K562 (cell line): ENCODE results near the gene TAS1R3. TPM values are rescaled to one million over a fixed set of nuclear protein-coding genes. Genes with fewer than 3 reads are reported as not detected.

Experiments used
- ATAC-seq: fragments of 200-7000 bp; cut with Tn5 transposase; 3 replicates; pipeline ENCODE4 v1.9.1; 2020; ENCODE audit warnings: moderate library complexity
- BruUV-seq: library from RNA; stranded (reverse); fragments of 400-500 nt; replicated peaks from 2 replicates; lab custom pipeline; 2021; lab: Mats Ljungman, UMichigan
- CTCF ChIA-PET: fragments of 300-600 bp; formaldehyde crosslinking; extraction: SDS; loops from one replicate; lab custom pipeline; 2021; ENCODE audit warnings: low intra/inter-chr PET ratio; lab: Yijun Ruan, JAX
- POLR2A ChIA-PET: fragments of 300-600, 350-650 bp; sonication (Branson Sonifier 250); formaldehyde crosslinking; extraction: SDS; loops from one replicate; lab custom pipeline; 2021; ENCODE audit warnings: antibody characterized with exemption, inconsistent platforms; lab: Yijun Ruan, JAX
- DNase-seq, 4 experiments: peaks; one replicate each; pipeline versions ENCODE4 v3.0.0 to v3.0.0-alpha.2; 2011 to 2018; ENCODE audit warnings: low spot score in 3 of 4, mixed read lengths in 3 of 4; ENCODE audit errors: extremely low read depth in 1 of 4
- FAIRE-seq: peaks from 2 replicates; lab custom pipeline; 2011; peaks lifted over from hg19 to GRCh38; lab: Jason Lieb, UNC
- H2AFZ ChIP-seq: 2 replicates; pipeline ENCODE4 v1.6.0; 2011; ENCODE audit warnings: low read depth, low read length, control low read depth, inconsistent platforms
- H3K27ac ChIP-seq: fragments of 200-600 bp; 3 replicates; pipeline ENCODE4 v1.8.0; 2011; ENCODE audit warnings: low read depth, mild to moderate bottlenecking, control low read depth, inconsistent platforms, low read length, moderate library complexity, mixed read lengths; ENCODE audit errors: extremely low read depth
- H3K27me3 ChIP-seq, 2 experiments: fragments of 300-600 bp in 1 of 2; 2 replicates in 1 of 2; 3 replicates in 1 of 2; pipeline versions ENCODE4 v1.6.0 to v1.8.0; 2011; ENCODE audit warnings: inconsistent platforms in 2 of 2, low read length in 2 of 2, mild to moderate bottlenecking in 1 of 2, mixed read lengths in 1 of 2, moderate library complexity in 1 of 2; ENCODE audit not compliant: control insufficient read depth in 2 of 2, insufficient read depth in 2 of 2
- H3K36me3 ChIP-seq: fragments of 300-600 bp; 3 replicates; pipeline ENCODE4 v1.8.0; 2011; ENCODE audit warnings: mild to moderate bottlenecking, low read length, inconsistent platforms; ENCODE audit not compliant: control insufficient read depth, insufficient read depth
- H3K4me1 ChIP-seq, 2 experiments: fragments of 200-600 bp in 1 of 2; replicated peaks in 1 of 2; 2 replicates in 1 of 2; 3 replicates in 1 of 2; pipeline versions ENCODE4 v1.5.1 to v1.8.0; 2011; ENCODE audit warnings: inconsistent platforms in 2 of 2, low read length in 2 of 2, mild to moderate bottlenecking in 1 of 2, mixed read lengths in 1 of 2, moderate library complexity in 1 of 2; ENCODE audit not compliant: control insufficient read depth in 2 of 2, insufficient read depth in 2 of 2
- H3K4me2 ChIP-seq: 2 replicates; pipeline ENCODE4 v1.6.1; 2011; ENCODE audit warnings: low read length, control low read depth, inconsistent platforms, mixed read lengths; ENCODE audit not compliant: insufficient read depth
- H3K4me3 ChIP-seq: fragments of 200-600 bp; sonication (generic), shearing (Covaris generic); 2 replicates; pipeline ENCODE4 v1.5.1; 2016; ENCODE audit warnings: control low read depth, inconsistent platforms
- H3K79me2 ChIP-seq: fragments of 200-600 bp; 3 replicates; pipeline ENCODE4 v1.8.0; 2011; ENCODE audit warnings: low read length, inconsistent platforms; ENCODE audit not compliant: control insufficient read depth, insufficient read depth
- H3K9ac ChIP-seq, 2 experiments: 2 replicates each; pipeline versions ENCODE4 v1.6.0 to v1.6.1; 2011; ENCODE audit warnings: low read depth in 2 of 2, low read length in 2 of 2, control low read depth in 1 of 2, inconsistent platforms in 1 of 2, mild to moderate bottlenecking in 1 of 2, mixed read lengths in 1 of 2; ENCODE audit not compliant: insufficient read depth in 1 of 2
- H3K9me1 ChIP-seq: one replicate; pipeline ENCODE4 v1.6.0; 2011; ENCODE audit warnings: inconsistent platforms, mild to moderate bottlenecking, low read length, moderate library complexity; ENCODE audit not compliant: control insufficient read depth, insufficient read depth
- H3K9me3 ChIP-seq: replicated peaks from 2 replicates; pipeline ENCODE4 v1.5.1; 2011; ENCODE audit warnings: low read depth, low read length, inconsistent platforms; ENCODE audit not compliant: control insufficient read depth, insufficient read depth
- H4K20me1 ChIP-seq: replicated peaks from 2 replicates; pipeline ENCODE4 v1.6.1; 2011; ENCODE audit warnings: low read length, inconsistent platforms, mixed read lengths; ENCODE audit not compliant: control insufficient read depth, insufficient read depth
- NRF1 ChIP-seq, 2 experiments: fragments of 450-650 bp; IDR thresholded peaks in 1 of 2; conservative IDR thresholded peaks in 1 of 2; 2 replicates each; pipeline ENCODE4 v1.6.1; 2014; ENCODE audit warnings: mild to moderate bottlenecking in 2 of 2
- POLR2A ChIP-seq: fragments of 450-650 bp; conservative IDR thresholded peaks from 2 replicates; pipeline ENCODE4 v1.6.1; 2016
- POLR2AphosphoS5 ChIP-seq: IDR thresholded peaks from 2 replicates; pipeline ENCODE4 v1.6.1; 2011; ENCODE audit warnings: mild to moderate bottlenecking, low read depth, low read length, moderate library complexity; ENCODE audit not compliant: control insufficient read depth, insufficient read depth
- POLR2G ChIP-seq: fragments of 200-400 bp; formaldehyde crosslinking; IDR thresholded peaks from 2 replicates; pipeline ENCODE4 v1.6.1; 2017; ENCODE audit warnings: low read depth, mild to moderate bottlenecking, antibody characterized with exemption, low read length, moderate library complexity
- SRSF1 ChIP-seq: fragments of 200-400 bp; formaldehyde crosslinking; IDR thresholded peaks from 2 replicates; pipeline ENCODE4 v1.6.1; 2017; ENCODE audit warnings: mild to moderate bottlenecking, low read depth, low read length, moderate library complexity
- ZBTB8A ChIP-seq: fragments of 450-650 bp; IDR thresholded peaks from 2 replicates; pipeline ENCODE4 v1.6.1; 2018; ENCODE audit warnings: mild to moderate bottlenecking, moderate library complexity; ENCODE audit not compliant: partially characterized antibody
- WGBS: fragments of 100-300 bp; shearing (Covaris generic); methylation state at CpG from one replicate; pipeline ENCODE4 v1.1.6; 2016; ENCODE audit warnings: low coverage, mixed read lengths; ENCODE audit not compliant: insufficient coverage; ENCODE audit errors: missing lambda C conversion rate; 5-methylcytosine and 5-hydroxymethylcytosine counted together
- in situ Hi-C: fragments of 300-500 bp; cut with MboI; formaldehyde crosslinking; loops from 4 replicates; pipeline ENCODE4 v1.15.0; 2018; ENCODE audit warnings: inconsistent platforms, mixed read lengths
- intact Hi-C: fragments of 100-400 bp; cut with micrococcal nuclease; formaldehyde crosslinking; loops from 2 replicates; pipeline ENCODE4 v1.14.2; 2022
- polyA plus RNA-seq, 8 experiments: library from polyadenylated mRNA; depleted of rRNA in 4 of 8; stranded (reverse) in 5 of 8; unstranded in 3 of 8; fragments of >200 nt; fragmentation: Nextera tagmentation in 2 of 8; fragmentation: Illumina TruSeq in 1 of 8; extraction: Ambion mirVana in 2 of 8; extraction: Trizol in 1 of 8; gene quantifications; 2 replicates each; pipeline versions ENCODE4 v1.2.1 to v1.2.3, GENCODE V29; 2011 to 2014; ENCODE audit warnings: inconsistent platforms in 1 of 8, missing spikeins in 1 of 8
- total RNA-seq, 7 experiments: library from RNA; depleted of rRNA in 6 of 7; stranded (reverse); fragments of >200 nt in 6 of 7; fragmentation: Illumina TruSeq in 2 of 7; extraction: Trizol in 2 of 7; gene quantifications; 2 replicates each; pipeline versions ENCODE4 v1.2.1 to v1.2.3, GENCODE V29; 2011 to 2021; ENCODE audit warnings: low replicate concordance in 1 of 7
- TF ChIP-seq, protein P1 (sequence below): fragments of 200-600 bp; sonication (generic); IDR thresholded peaks from one replicate; pipeline ENCODE4 v1.6.1; 2012; ENCODE audit warnings: mild to moderate bottlenecking, low read depth, low read length, inconsistent platforms

TAS1R3 gene
- total and polyA plus RNA-seq, 9 of the 15 experiments (the other 6 are each of a cell fraction or from before 2014, with no cell fraction given) = 0.07 to 0.13 TPM; not detected in 7

DNA sequence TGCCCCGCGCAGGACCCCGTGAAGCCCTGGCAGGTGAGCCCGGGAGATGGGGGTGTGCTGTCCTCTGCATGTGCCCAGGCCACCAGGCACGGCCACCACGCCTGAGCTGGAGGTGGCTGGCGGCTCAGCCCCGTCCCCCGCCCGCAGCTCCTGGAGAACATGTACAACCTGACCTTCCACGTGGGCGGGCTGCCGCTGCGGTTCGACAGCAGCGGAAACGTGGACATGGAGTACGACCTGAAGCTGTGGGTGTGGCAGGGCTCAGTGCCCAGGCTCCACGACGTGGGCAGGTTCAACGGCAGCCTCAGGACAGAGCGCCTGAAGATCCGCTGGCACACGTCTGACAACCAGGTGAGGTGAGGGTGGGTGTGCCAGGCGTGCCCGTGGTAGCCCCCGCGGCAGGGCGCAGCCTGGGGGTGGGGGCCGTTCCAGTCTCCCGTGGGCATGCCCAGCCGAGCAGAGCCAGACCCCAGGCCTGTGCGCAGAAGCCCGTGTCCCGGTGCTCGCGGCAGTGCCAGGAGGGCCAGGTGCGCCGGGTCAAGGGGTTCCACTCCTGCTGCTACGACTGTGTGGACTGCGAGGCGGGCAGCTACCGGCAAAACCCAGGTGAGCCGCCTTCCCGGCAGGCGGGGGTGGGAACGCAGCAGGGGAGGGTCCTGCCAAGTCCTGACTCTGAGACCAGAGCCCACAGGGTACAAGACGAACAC, 1.8 kb downstream of the TAS1R3 start:
- Histone ChIP-seq H4K20me1 (peaks cover 16% of the 10 kb centered on the region; the same call in 1 of the 2 replicates), H3K9me1 (peaks cover 7% of the 10 kb centered on the region), H3K79me2 (peaks cover 2% of the 10 kb centered on the region; the same call in 1 of the 3 replicates), H2AFZ (no peak overlapping the region), H3K4me2 (no peak overlapping the region), H3K4me1 (peaks cover 0 to 96% of the 10 kb centered on the region in 2 experiments; a peak in 2 of 5 replicates), H3K9ac (no peak overlapping the region), H3K9me3 (peaks cover 6% of the 10 kb centered on the region), H3K36me3 (peaks cover 37% of the 10 kb centered on the region; the same call in 1 of the 3 replicates), H3K4me3 (no peak overlapping the region), H3K27me3 (no peaks in the 10 kb centered on the region), H3K27ac (no peak overlapping the region)
- 91% methylated on average over 37 of the region's 48 CpGs for WGBS
- POLR2A ChIA-PET = interaction anchor here (0.6 to 1.7 kb wide), 4 partner anchors 13 to 350 kb away, joined by 3 to 9 read pairs (median 4); partner anchors contain the start of gene AURKAIP1
- no TSS peak for BruUV-seq
- in situ Hi-C loops (no loop called here), intact Hi-C loops (no loop called here)
- CTCF ChIA-PET = no interaction called here
- no peak for ATAC-seq
- no peak for DNase-seq
- FAIRE-seq = no peak
- TF ChIP-seq POLR2AphosphoS5 (0 out of 2 replicates have a peak, but pooled peaks have one; percentile 3), POLR2G (peak; percentile 36), NRF1 (conservative IDR thresholded peaks at IDR 0.05 in 1 of 2, IDR thresholded peaks at IDR 0.05 in 1 of 2) (no peak), ZBTB8A (no peak), SRSF1 (0 out of 2 replicates have a peak, but pooled peaks have one; percentile 21), POLR2A (peak; percentile 8; the same call in 1 of the 2 replicates)
- TF ChIP-seq, protein P1, sequence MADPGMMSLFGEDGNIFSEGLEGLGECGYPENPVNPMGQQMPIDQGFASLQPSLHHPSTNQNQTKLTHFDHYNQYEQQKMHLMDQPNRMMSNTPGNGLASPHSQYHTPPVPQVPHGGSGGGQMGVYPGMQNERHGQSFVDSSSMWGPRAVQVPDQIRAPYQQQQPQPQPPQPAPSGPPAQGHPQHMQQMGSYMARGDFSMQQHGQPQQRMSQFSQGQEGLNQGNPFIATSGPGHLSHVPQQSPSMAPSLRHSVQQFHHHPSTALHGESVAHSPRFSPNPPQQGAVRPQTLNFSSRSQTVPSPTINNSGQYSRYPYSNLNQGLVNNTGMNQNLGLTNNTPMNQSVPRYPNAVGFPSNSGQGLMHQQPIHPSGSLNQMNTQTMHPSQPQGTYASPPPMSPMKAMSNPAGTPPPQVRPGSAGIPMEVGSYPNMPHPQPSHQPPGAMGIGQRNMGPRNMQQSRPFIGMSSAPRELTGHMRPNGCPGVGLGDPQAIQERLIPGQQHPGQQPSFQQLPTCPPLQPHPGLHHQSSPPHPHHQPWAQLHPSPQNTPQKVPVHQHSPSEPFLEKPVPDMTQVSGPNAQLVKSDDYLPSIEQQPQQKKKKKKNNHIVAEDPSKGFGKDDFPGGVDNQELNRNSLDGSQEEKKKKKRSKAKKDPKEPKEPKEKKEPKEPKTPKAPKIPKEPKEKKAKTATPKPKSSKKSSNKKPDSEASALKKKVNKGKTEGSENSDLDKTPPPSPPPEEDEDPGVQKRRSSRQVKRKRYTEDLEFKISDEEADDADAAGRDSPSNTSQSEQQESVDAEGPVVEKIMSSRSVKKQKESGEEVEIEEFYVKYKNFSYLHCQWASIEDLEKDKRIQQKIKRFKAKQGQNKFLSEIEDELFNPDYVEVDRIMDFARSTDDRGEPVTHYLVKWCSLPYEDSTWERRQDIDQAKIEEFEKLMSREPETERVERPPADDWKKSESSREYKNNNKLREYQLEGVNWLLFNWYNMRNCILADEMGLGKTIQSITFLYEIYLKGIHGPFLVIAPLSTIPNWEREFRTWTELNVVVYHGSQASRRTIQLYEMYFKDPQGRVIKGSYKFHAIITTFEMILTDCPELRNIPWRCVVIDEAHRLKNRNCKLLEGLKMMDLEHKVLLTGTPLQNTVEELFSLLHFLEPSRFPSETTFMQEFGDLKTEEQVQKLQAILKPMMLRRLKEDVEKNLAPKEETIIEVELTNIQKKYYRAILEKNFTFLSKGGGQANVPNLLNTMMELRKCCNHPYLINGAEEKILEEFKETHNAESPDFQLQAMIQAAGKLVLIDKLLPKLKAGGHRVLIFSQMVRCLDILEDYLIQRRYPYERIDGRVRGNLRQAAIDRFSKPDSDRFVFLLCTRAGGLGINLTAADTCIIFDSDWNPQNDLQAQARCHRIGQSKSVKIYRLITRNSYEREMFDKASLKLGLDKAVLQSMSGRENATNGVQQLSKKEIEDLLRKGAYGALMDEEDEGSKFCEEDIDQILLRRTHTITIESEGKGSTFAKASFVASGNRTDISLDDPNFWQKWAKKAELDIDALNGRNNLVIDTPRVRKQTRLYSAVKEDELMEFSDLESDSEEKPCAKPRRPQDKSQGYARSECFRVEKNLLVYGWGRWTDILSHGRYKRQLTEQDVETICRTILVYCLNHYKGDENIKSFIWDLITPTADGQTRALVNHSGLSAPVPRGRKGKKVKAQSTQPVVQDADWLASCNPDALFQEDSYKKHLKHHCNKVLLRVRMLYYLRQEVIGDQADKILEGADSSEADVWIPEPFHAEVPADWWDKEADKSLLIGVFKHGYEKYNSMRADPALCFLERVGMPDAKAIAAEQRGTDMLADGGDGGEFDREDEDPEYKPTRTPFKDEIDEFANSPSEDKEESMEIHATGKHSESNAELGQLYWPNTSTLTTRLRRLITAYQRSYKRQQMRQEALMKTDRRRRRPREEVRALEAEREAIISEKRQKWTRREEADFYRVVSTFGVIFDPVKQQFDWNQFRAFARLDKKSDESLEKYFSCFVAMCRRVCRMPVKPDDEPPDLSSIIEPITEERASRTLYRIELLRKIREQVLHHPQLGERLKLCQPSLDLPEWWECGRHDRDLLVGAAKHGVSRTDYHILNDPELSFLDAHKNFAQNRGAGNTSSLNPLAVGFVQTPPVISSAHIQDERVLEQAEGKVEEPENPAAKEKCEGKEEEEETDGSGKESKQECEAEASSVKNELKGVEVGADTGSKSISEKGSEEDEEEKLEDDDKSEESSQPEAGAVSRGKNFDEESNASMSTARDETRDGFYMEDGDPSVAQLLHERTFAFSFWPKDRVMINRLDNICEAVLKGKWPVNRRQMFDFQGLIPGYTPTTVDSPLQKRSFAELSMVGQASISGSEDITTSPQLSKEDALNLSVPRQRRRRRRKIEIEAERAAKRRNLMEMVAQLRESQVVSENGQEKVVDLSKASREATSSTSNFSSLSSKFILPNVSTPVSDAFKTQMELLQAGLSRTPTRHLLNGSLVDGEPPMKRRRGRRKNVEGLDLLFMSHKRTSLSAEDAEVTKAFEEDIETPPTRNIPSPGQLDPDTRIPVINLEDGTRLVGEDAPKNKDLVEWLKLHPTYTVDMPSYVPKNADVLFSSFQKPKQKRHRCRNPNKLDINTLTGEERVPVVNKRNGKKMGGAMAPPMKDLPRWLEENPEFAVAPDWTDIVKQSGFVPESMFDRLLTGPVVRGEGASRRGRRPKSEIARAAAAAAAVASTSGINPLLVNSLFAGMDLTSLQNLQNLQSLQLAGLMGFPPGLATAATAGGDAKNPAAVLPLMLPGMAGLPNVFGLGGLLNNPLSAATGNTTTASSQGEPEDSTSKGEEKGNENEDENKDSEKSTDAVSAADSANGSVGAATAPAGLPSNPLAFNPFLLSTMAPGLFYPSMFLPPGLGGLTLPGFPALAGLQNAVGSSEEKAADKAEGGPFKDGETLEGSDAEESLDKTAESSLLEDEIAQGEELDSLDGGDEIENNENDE = peak; percentile 5
